Measurements from ENCODE around the gene PPP1R15B. TPM values are rescaled to one million over a fixed set of nuclear protein-coding genes. Genes with fewer than 3 reads are reported as not detected.

The PPP1R15B gene
- total and polyA plus RNA-seq, 2 of the 4 experiments (the other 2 are of a cell fraction): 14.9 to 15.0 TPM

GRCh38 chr1:204373911-204374310 lies 37.7 kb downstream of the PPP1R15B start:
- 83% methylated on average over 3 of the region's 4 CpGs; no CpG with 5 or more reads in 1 of the 2 experiments for WGBS, 2 experiments (ENCODE audit: extremely low coverage in 2 of 2, insufficient read length in 1 of 2)
- ATAC-seq (ENCODE audit: low read depth) (no peak), DNase-seq (no peak)
- Histone ChIP-seq H4K20me1 (ENCODE audit: insufficient read depth, low read length) (no peaks in the 10 kb centered on the region), H3K27me3 (ENCODE audit: control insufficient read depth, insufficient read depth, low read length) (peaks cover 89% of the 10 kb centered on the region), H2AFZ (replicated peaks; ENCODE audit: low read length, poor library complexity) (no peak overlapping the region), H3K4ac (ENCODE audit: low read depth, low read length) (no peak overlapping the region), H3K56ac (ENCODE audit: extremely low read depth, insufficient read depth, low read length) (no peak overlapping the region), H3K9me3 (ENCODE audit: control insufficient read depth, insufficient read depth, low read length) (no peaks in the 10 kb centered on the region), H4K8ac (ENCODE audit: low read depth in 2 of 2, low read length in 2 of 2) (no peak overlapping the region), H3K4me2 (ENCODE audit: low read depth, low read length) (no peak overlapping the region), H4K91ac (ENCODE audit: insufficient read depth, low read depth, low read length) (no peak overlapping the region), H2BK5ac (ENCODE audit: low read depth, low read length, poor library complexity, severe bottlenecking) (no peak overlapping the region), H4K5ac (ENCODE audit: low read depth, low read length) (no peak overlapping the region), H3K27ac (ENCODE audit: insufficient read depth, low read length) (no peak overlapping the region), H2BK120ac (ENCODE audit: low read depth, low read length) (no peak overlapping the region), H2AK5ac (ENCODE audit: low read depth, low read length) (no peak overlapping the region), H2BK20ac (ENCODE audit: low read depth, low read length) (no peak overlapping the region), H2AK9ac (replicated peaks; ENCODE audit: low read depth, low read length, poor library complexity) (no peak overlapping the region), H2BK15ac (ENCODE audit: low read depth, low read length) (no peak overlapping the region), H3K36me3 (ENCODE audit: control insufficient read depth, insufficient read depth, low read length) (no peaks in the 10 kb centered on the region), H3K4me3 (ENCODE audit: insufficient read depth, low read depth, low read length) (no peak overlapping the region), H3K18ac (ENCODE audit: low read depth, low read length) (no peak overlapping the region), H3K14ac (replicated peaks; ENCODE audit: low read depth, low read length) (no peak overlapping the region), H3K9ac (ENCODE audit: low read depth, low read length) (no peak overlapping the region), H3K79me1 (ENCODE audit: low read depth in 1 of 2, low read length in 2 of 2) (no peaks in the 10 kb centered on the region), H3K4me1 (ENCODE audit: control insufficient read depth, insufficient read depth, low read length) (peaks cover 3% of the 10 kb centered on the region; the same call in 1 of the 2 replicates), H3K9me1 (ENCODE audit: insufficient read depth, low read length) (no peaks in the 10 kb centered on the region), H3K23ac (ENCODE audit: low read depth, low read length) (no peak overlapping the region)
- BruUV-seq (replicated peaks): no TSS peak
- no peak for TF ChIP-seq RCOR1 (IDR thresholded peaks at IDR 0.05; ENCODE audit: insufficient replicate concordance, low read length)
- TF ChIP-seq, protein P1, sequence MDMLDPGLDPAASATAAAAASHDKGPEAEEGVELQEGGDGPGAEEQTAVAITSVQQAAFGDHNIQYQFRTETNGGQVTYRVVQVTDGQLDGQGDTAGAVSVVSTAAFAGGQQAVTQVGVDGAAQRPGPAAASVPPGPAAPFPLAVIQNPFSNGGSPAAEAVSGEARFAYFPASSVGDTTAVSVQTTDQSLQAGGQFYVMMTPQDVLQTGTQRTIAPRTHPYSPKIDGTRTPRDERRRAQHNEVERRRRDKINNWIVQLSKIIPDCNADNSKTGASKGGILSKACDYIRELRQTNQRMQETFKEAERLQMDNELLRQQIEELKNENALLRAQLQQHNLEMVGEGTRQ (IDR thresholded peaks at IDR 0.05; ENCODE audit: low read depth, low read length): no peak
- no peak for TF ChIP-seq NFE2L2 (IDR thresholded peaks at IDR 0.05; ENCODE audit: low read depth, low read length)
- no peak for TF ChIP-seq MAZ (IDR thresholded peaks at IDR 0.05; ENCODE audit: borderline replicate concordance, low read depth, low read length)
- TF ChIP-seq MXI1 (IDR thresholded peaks at IDR 0.05; ENCODE audit: borderline replicate concordance, low read depth, low read length): no peak
- no peak for TF ChIP-seq SMC3 (IDR thresholded peaks at IDR 0.05; ENCODE audit: low read depth, low read length)
- no peak for TF ChIP-seq POLR2A (IDR thresholded peaks at IDR 0.05; ENCODE audit: low read depth, low read length)
- TF ChIP-seq, protein P2, sequence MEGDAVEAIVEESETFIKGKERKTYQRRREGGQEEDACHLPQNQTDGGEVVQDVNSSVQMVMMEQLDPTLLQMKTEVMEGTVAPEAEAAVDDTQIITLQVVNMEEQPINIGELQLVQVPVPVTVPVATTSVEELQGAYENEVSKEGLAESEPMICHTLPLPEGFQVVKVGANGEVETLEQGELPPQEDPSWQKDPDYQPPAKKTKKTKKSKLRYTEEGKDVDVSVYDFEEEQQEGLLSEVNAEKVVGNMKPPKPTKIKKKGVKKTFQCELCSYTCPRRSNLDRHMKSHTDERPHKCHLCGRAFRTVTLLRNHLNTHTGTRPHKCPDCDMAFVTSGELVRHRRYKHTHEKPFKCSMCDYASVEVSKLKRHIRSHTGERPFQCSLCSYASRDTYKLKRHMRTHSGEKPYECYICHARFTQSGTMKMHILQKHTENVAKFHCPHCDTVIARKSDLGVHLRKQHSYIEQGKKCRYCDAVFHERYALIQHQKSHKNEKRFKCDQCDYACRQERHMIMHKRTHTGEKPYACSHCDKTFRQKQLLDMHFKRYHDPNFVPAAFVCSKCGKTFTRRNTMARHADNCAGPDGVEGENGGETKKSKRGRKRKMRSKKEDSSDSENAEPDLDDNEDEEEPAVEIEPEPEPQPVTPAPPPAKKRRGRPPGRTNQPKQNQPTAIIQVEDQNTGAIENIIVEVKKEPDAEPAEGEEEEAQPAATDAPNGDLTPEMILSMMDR (conservative IDR thresholded peaks at IDR 0.05; ENCODE audit: low read depth, low read length): no peak
- no peak for TF ChIP-seq CEBPB (IDR thresholded peaks at IDR 0.05; ENCODE audit: low read depth, low read length)
- no peak for TF ChIP-seq MAFK (IDR thresholded peaks at IDR 0.05; ENCODE audit: low read depth, low read length)
- TF ChIP-seq RAD21 (IDR thresholded peaks at IDR 0.05; ENCODE audit: low read length): no peak
- TF ChIP-seq FOS (IDR thresholded peaks at IDR 0.05; ENCODE audit: low read depth, low read length): no peak
- dilution Hi-C loops (cut with HindIII; ENCODE audit: low sequenced_read_pairs, unreplicated experiment) (no loop called here), in situ Hi-C loops (cut with MboI; ENCODE audit: low sequenced_read_pairs) (no loop called here), intact Hi-C loops (cut with micrococcal nuclease) (no loop called here)
- ChIA-PET CTCF (interaction anchor here (1.6 kb wide), 1 partner anchor 211 kb away, joined by 5 read pairs; no protein-coding TSS in a partner anchor), POLR2A (ENCODE audit: unreplicated experiment) (no interaction called here)
